Adipocyte (in vitro differentiated cells): ENCODE results near the gene THOC7.

Experiments used
- DNase-seq: peaks from one replicate; pipeline ENCODE4 v3.0.0-alpha.2; 2015; ENCODE audit warnings: low read depth
- H3K27me3 ChIP-seq: replicated peaks from 2 replicates; pipeline ENCODE4 v1.7.0; 2013; ENCODE audit warnings: mild to moderate bottlenecking, low read length, moderate library complexity; ENCODE audit not compliant: control insufficient read depth, insufficient read depth
- H3K36me3 ChIP-seq: 2 replicates; pipeline ENCODE4 v1.7.0; 2013; ENCODE audit warnings: low read length, mild to moderate bottlenecking, moderate library complexity; ENCODE audit not compliant: control insufficient read depth, insufficient read depth, severe bottlenecking
- H3K4me1 ChIP-seq: 2 replicates; pipeline ENCODE4 v1.7.0; 2013; ENCODE audit warnings: mild to moderate bottlenecking, low read length, moderate library complexity; ENCODE audit not compliant: control insufficient read depth, insufficient read depth
- H3K4me3 ChIP-seq: 2 replicates; pipeline ENCODE4 v1.7.0; 2013; ENCODE audit warnings: mild to moderate bottlenecking, low read length, moderate library complexity
- H3K9ac ChIP-seq: 2 replicates; pipeline ENCODE4 v1.7.0; 2013; ENCODE audit warnings: mild to moderate bottlenecking, low read length, moderate library complexity
- H3K9me3 ChIP-seq: 2 replicates; pipeline ENCODE4 v1.7.0; 2013; ENCODE audit warnings: mild to moderate bottlenecking, low read length, moderate library complexity; ENCODE audit not compliant: control insufficient read depth

The THOC7 gene

DNA sequence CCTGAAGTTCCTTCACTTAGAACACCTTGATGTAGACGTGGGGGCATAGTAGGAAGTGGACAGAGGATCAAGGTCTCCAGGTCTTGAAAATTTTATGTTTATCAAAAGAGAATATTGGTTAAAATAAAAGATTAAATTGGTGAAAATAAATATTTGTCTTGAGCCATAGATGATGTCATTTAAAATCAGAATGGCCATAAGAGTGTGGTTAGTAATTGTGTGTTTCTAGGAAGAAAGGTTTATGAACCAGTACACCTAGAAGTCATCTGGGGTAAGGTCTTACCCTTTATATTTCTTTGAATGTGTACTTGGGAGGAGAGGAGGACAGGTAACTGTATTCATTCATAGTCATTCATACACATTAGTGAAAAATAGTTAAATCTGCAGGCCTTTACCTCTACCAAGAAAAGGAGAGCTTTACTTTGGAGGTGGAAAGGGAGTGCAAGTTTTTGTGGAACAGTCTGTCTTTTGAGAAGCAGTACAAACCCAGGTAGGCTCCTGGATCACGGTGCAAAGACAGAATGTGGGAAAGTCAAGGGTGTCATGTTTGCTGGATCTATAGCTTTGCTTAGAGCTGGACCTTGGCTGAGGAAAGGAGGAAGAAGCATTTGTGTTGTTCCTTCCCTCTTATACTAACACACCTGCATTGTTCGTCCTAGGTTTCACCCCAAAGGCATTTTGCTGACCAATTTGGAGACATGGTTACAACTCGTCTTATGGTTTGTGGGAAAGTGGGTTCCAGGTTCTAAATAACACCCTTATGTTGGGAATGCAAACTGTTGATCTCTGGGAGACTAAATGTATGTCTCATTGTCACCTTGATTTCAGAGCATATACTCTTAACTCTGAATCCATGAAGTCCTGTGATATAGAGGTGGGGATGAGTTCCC is 42.4 kb upstream of the THOC7 start:
- Histone ChIP-seq H3K36me3 (peaks cover under 1% of the 10 kb centered on the region), H3K4me3 (no peak overlapping the region), H3K27me3 (no peaks in the 10 kb centered on the region), H3K9me3 (no peaks in the 10 kb centered on the region), H3K4me1 (peaks cover 26% of the 10 kb centered on the region), H3K9ac (no peak overlapping the region)
- DNase-seq = no peak

DNA sequence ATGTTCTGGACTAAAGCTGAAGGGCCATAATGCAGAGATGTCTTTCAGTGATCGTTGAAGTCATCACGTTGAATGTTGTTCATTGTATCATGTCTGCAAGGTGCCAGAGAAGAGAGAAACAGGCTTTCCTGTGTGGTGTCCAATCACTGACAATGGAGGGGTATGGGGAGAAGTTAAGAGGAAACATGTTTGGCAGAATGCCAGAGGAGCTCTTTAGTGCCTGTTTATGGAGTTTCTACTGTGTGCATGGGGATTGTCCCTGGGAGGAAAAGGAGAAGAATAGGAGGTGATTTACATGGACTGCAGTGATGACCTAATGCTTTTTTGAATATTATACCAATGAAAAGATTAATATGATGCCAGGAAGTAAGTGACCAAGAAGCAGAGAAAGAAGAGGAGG is 36.9 kb upstream of the THOC7 start:
- peaks cover 20% of the 10 kb centered on the region for H3K36me3 ChIP-seq
- H3K4me1 ChIP-seq = peaks cover 22% of the 10 kb centered on the region
- no peak overlapping the region for H3K9ac ChIP-seq
- no peaks in the 10 kb centered on the region for H3K9me3 ChIP-seq
- H3K27me3 ChIP-seq = no peaks in the 10 kb centered on the region
- no peak for DNase-seq
- no peak overlapping the region for H3K4me3 ChIP-seq

DNA sequence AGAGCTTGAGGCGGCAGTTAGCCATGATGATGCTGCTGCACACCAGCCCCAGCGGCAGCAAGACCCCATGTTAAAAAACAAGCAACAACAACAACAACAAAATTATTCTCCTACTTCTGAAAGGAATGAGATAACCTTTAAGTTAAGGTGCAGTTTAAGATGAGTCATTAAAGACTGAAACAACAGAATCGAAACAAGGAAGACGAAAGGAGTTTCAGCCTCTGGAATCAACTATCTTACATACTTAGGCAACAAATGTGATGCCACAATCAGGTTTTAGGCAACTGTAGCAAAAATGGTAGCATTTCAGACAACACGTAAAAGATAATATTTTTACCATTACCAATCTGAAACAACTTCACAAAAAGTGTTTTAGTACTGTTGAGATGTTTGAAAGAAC is 36.4 kb upstream of the THOC7 start:
- peaks cover 20% of the 10 kb centered on the region for H3K36me3 ChIP-seq
- H3K4me3 ChIP-seq = no peak overlapping the region
- no peaks in the 10 kb centered on the region for H3K27me3 ChIP-seq
- H3K9ac ChIP-seq = no peak overlapping the region
- H3K9me3 ChIP-seq = no peaks in the 10 kb centered on the region
- DNase-seq = no peak
- H3K4me1 ChIP-seq = peaks cover 27% of the 10 kb centered on the region

DNA sequence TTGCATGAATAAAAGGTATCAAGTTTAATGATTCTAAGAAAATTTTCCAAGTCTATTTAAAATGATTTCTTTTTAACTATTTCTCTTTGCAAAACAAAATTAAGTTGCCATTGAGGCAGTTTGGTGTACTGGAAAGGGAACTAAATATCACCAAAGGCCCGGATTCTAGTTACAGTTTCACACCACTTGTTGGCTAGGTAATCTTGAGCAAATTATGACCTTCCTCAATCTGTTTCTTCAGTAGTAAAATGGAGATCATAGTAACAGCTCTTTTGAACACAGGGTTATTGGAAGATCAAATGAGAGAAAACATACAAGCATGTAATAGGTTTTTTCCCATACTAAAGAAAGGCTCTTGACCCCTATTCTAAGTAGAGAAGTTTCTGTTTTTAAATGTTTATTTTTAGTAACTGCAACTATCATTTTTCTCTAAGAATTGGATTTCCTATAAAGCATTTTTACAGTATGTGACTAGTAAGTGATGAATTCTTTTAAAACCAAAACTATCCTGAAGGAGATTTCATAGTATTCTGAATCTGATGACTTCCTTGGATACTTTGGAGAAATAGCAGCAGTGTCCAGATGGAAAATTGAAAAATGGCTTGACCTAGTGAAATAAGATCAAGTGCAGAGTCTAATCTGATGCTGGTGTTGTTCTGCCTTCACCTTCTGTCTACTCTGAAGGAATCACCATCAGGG is 32.9 kb upstream of the THOC7 start:
- Histone ChIP-seq H3K27me3 (no peaks in the 10 kb centered on the region), H3K4me1 (peaks cover 20% of the 10 kb centered on the region), H3K36me3 (peaks cover 27% of the 10 kb centered on the region), H3K9me3 (no peaks in the 10 kb centered on the region), H3K9ac (no peak overlapping the region), H3K4me3 (no peak overlapping the region)
- DNase-seq = peak; percentile 42

DNA sequence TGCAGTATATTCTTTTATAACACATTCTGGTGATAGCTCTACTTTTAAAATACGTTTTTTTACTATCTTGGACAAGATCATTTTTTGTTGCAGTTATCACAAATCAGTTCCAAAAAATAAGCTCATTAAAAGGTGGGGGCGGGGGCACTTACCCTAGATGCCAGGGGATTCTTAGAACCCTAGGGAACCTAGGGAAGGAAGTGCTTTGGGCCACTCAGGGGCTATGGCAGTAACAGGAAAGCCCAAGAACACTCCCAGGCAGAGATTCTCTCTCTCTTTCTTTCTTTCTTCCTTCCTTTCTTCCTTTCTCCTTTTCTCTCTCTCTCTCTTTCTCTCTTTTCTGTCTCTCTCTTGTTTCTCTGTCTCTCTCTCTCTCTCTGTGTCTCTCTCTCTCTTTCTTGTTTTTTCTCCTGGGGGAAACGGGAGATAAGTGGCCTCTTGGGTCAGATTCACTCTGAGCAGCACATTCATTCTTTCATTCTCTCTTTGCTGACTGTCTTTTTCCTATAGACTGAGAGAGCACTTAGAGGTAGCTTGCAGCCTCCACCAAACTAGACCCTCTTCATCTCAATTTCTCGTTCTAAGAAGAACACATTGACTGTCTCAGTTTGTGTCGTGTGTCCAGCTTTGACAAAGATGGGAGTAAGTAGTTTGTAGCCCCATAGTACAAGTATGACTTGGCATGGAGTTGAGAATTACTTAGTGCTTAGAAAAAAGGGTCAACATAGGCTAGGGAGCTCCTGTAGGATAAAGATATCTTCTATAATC is 32.0 kb upstream of the THOC7 start:
- H3K4me1 ChIP-seq = peaks cover 20% of the 10 kb centered on the region
- DNase-seq = no peak
- H3K36me3 ChIP-seq = peaks cover 23% of the 10 kb centered on the region
- no peaks in the 10 kb centered on the region for H3K27me3 ChIP-seq
- H3K9me3 ChIP-seq = no peaks in the 10 kb centered on the region
- no peak overlapping the region for H3K4me3 ChIP-seq
- H3K9ac ChIP-seq = no peak overlapping the region

DNA sequence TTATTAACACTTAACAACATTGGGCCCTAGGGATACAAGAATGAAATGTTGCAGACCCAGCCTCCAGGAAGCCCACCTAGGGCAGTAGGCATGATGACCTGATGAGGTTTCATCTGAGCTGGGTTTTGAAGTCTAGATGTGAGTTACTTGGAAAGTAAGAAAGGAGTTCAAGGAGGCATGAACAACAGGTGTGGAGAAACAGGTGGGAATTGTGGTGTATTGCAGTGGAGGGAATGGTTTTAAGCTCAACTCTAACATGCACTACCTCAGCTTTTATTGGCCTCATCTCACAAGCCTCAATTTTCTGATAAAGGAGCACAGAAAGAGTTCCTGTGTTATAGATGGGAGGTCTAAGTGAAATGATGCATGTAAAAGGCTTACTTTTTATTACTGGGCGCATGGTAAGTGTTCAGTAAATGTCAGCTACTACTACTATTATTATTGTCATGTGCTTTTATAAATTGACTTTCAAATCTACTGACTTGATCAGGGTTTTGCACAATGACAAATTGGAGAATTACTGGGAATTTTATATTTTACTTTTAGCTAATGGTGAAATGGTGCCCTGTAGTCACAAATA is 29.3 kb upstream of the THOC7 start:
- peaks cover 7% of the 10 kb centered on the region for H3K36me3 ChIP-seq
- DNase-seq = no peak
- no peaks in the 10 kb centered on the region for H3K27me3 ChIP-seq
- H3K9me3 ChIP-seq = no peaks in the 10 kb centered on the region
- H3K9ac ChIP-seq = no peak overlapping the region
- H3K4me1 ChIP-seq = peaks cover 20% of the 10 kb centered on the region
- H3K4me3 ChIP-seq = no peak overlapping the region

DNA sequence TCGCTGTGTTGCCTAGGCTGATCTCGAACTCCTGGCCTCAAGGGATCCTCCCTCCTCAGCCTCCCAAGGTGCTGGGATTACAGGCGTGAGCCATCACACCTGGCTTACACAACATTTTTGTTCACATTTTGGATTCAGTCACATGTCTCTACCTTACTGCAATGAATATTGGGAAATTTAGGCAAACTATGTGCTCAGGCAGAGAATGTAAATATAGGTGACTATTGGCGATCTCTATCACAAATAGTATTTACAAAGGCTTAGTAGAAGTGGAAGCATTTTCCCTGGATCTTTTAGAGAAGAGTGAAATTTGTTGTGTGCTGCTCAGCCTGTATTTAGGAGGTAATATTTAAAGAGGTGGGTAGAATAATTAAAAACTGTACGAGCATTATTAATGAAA is 27.9 kb upstream of the THOC7 start:
- peaks cover 20% of the 10 kb centered on the region for H3K4me1 ChIP-seq
- peaks cover 7% of the 10 kb centered on the region for H3K36me3 ChIP-seq
- H3K4me3 ChIP-seq = no peak overlapping the region
- no peak for DNase-seq
- H3K9ac ChIP-seq = no peak overlapping the region
- no peaks in the 10 kb centered on the region for H3K9me3 ChIP-seq
- H3K27me3 ChIP-seq = no peaks in the 10 kb centered on the region

DNA sequence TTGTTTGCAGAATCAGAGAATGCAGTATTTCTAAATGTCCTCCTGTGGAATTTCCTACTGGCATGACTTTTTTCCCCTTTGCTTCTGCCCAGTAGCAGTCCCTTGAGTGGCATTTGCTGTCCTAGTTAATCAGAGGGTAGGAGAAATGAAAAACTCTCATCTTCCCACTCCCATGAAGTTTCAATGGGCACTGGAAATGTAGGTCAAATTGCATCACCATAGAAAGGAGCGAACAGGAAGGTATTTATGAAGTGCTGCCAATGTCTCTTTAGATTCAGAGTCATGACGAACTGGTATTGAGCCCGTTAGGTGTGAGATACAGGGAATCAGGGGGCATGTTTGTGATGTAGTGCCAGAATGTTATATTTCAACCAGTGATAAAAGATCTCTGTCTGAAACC is 23.3 kb upstream of the THOC7 start:
- no peak for DNase-seq
- no peak overlapping the region for H3K4me3 ChIP-seq
- H3K9me3 ChIP-seq = no peaks in the 10 kb centered on the region
- H3K9ac ChIP-seq = no peak overlapping the region
- H3K4me1 ChIP-seq = peaks cover 13% of the 10 kb centered on the region
- H3K36me3 ChIP-seq = peaks cover 3% of the 10 kb centered on the region
- no peaks in the 10 kb centered on the region for H3K27me3 ChIP-seq

DNA sequence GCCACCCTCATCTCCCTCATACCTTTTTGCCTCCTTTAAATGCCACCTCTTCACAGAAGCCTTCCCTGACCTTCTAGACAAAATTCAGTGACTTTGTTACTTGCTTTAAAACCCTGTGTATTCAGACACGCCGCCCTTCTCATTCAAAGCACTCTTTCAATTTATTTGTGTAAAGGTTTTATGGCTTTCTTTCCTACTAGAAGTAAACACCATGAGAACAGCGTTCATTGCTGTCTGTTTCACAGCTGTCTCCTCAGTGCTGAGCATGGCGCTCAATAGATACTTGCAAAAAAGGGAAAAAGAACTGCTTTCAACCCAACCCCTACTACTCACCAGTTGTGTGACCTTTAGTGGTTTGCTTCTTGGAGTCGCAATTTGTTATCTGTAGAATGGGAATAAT is 17.0 kb upstream of the THOC7 start:
- Histone ChIP-seq H3K9ac (no peak overlapping the region), H3K4me3 (no peak overlapping the region), H3K27me3 (no peaks in the 10 kb centered on the region), H3K9me3 (no peaks in the 10 kb centered on the region), H3K4me1 (peaks cover 5% of the 10 kb centered on the region), H3K36me3 (no peaks in the 10 kb centered on the region)
- no peak for DNase-seq

DNA sequence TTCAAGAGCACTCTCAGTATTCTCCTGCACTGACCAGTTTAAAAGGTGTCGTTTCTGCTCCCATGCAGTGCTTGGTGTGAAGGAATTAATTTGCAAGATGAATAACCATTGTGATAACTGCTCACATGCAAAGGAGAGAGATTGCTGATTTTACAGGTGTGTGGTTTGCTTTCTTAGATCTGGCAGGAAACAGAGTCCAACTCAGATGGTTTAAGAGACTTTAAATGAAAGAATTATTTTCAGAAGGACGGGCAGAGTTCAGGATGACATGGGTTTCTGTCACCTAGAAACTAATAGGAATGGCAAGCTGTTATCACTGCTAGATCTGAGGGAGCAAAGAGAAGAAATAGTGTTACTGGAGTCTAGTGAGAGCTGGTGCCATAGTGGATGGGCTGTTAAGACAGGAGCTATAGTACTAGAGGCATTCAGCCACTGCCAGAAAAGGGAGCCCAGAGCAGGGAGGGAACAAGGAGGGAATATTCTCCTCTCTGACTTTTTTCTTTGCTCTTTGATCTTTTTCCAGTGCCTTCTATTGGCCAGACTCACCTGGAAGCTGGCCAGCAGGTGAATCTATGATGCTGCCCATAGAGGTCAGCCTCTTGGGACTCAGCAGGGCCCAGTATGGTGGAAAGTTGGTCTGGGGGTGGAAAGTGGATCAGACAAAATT is 14.9 kb upstream of the THOC7 start:
- H3K27me3 ChIP-seq = no peaks in the 10 kb centered on the region
- H3K4me1 ChIP-seq = peaks cover 5% of the 10 kb centered on the region
- H3K4me3 ChIP-seq = no peak overlapping the region
- no peaks in the 10 kb centered on the region for H3K9me3 ChIP-seq
- no peaks in the 10 kb centered on the region for H3K36me3 ChIP-seq
- H3K9ac ChIP-seq = no peak overlapping the region
- DNase-seq = no peak
